HL-60 (cell line): ENCODE measurements around the gene TMEM156.

ENCODE experiments used
- DNase-seq, 2 experiments: peaks; one replicate each; pipeline ENCODE4 v3.0.0-alpha.2; 2010 to 2020; ENCODE audit warnings: low read depth in 1 of 2, low spot score in 1 of 2
- H3K27ac ChIP-seq: fragments of 250-450 bp; sonication (Bioruptor Pico); replicated peaks from 2 replicates; pipeline ENCODE4 v1.5.1; 2020; ENCODE audit warnings: mild to moderate bottlenecking, moderate library complexity
- H3K27me3 ChIP-seq: fragments of 250-450 bp; sonication (Bioruptor Pico); 2 replicates; pipeline ENCODE4 v1.5.1; 2021; ENCODE audit warnings: mild to moderate bottlenecking, moderate library complexity; ENCODE audit not compliant: insufficient read depth, poor library complexity, severe bottlenecking
- H3K4me3 ChIP-seq: replicated peaks from 2 replicates; pipeline ENCODE4 v1.5.1; 2011; ENCODE audit warnings: mild to moderate bottlenecking, control low read depth, low read length; ENCODE audit not compliant: insufficient read depth
- GABPA ChIP-seq: IDR thresholded peaks from 2 replicates; pipeline ENCODE4 v1.6.1; 2012; ENCODE audit warnings: low read depth
- POLR2AphosphoS5 ChIP-seq: IDR thresholded peaks from 2 replicates; pipeline ENCODE4 v1.6.1; 2012; ENCODE audit warnings: low read depth
- SPI1 ChIP-seq: IDR thresholded peaks from 2 replicates; pipeline ENCODE4 v1.6.1; 2012; ENCODE audit warnings: low read depth, mild to moderate bottlenecking, borderline replicate concordance
- TF ChIP-seq, protein P1 (sequence below): IDR thresholded peaks from one replicate; pipeline ENCODE4 v1.5.1; 2011; ENCODE audit warnings: low read length, control low read depth, inconsistent platforms; ENCODE audit not compliant: insufficient read depth
- TF ChIP-seq, protein P2 (sequence below): IDR thresholded peaks from 2 replicates; pipeline ENCODE4 v1.6.1; 2012; ENCODE audit warnings: low read depth; ENCODE audit not compliant: insufficient replicate concordance

TMEM156 gene

DNA sequence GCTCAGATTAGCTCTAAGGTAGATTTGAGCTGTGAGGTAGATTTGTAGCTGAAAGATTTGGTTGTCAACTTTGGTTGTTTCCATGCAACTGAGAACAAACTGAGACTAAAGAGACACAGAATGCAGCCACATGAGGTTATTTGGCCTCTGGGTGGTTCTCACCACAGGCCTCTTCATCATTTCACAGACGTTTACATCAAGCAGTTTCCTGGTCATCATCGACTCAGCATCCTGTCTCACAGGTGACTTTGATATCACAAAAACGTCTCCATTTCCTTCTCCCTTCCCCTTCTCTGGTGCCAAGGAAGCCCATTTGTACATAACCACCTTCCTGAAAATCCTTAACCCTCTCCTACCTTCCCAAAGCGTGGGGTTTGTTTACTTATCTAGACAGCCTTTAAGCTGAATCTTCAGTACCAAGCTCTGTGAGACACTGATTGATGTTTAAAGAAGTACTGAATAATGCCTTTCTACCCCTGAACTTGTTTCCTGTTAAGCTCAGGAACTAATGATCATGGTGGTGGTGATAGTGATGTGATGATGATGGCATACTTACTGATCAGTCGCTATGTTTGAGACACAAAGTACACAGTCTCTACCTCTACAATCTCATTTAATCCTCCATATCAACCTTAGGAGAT, 82.7 kb downstream of the TMEM156 start:
- Histone ChIP-seq H3K27me3 (no peaks in the 10 kb centered on the region), H3K4me3 (no peak overlapping the region), H3K27ac (no peak overlapping the region)
- no peak for DNase-seq
- TF ChIP-seq, protein P1, sequence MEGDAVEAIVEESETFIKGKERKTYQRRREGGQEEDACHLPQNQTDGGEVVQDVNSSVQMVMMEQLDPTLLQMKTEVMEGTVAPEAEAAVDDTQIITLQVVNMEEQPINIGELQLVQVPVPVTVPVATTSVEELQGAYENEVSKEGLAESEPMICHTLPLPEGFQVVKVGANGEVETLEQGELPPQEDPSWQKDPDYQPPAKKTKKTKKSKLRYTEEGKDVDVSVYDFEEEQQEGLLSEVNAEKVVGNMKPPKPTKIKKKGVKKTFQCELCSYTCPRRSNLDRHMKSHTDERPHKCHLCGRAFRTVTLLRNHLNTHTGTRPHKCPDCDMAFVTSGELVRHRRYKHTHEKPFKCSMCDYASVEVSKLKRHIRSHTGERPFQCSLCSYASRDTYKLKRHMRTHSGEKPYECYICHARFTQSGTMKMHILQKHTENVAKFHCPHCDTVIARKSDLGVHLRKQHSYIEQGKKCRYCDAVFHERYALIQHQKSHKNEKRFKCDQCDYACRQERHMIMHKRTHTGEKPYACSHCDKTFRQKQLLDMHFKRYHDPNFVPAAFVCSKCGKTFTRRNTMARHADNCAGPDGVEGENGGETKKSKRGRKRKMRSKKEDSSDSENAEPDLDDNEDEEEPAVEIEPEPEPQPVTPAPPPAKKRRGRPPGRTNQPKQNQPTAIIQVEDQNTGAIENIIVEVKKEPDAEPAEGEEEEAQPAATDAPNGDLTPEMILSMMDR = no peak
- no peak for TF ChIP-seq GABPA
- no peak for TF ChIP-seq POLR2AphosphoS5
- TF ChIP-seq SPI1 = no peak
- TF ChIP-seq, protein P2, sequence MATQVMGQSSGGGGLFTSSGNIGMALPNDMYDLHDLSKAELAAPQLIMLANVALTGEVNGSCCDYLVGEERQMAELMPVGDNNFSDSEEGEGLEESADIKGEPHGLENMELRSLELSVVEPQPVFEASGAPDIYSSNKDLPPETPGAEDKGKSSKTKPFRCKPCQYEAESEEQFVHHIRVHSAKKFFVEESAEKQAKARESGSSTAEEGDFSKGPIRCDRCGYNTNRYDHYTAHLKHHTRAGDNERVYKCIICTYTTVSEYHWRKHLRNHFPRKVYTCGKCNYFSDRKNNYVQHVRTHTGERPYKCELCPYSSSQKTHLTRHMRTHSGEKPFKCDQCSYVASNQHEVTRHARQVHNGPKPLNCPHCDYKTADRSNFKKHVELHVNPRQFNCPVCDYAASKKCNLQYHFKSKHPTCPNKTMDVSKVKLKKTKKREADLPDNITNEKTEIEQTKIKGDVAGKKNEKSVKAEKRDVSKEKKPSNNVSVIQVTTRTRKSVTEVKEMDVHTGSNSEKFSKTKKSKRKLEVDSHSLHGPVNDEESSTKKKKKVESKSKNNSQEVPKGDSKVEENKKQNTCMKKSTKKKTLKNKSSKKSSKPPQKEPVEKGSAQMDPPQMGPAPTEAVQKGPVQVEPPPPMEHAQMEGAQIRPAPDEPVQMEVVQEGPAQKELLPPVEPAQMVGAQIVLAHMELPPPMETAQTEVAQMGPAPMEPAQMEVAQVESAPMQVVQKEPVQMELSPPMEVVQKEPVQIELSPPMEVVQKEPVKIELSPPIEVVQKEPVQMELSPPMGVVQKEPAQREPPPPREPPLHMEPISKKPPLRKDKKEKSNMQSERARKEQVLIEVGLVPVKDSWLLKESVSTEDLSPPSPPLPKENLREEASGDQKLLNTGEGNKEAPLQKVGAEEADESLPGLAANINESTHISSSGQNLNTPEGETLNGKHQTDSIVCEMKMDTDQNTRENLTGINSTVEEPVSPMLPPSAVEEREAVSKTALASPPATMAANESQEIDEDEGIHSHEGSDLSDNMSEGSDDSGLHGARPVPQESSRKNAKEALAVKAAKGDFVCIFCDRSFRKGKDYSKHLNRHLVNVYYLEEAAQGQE = no peak

DNA sequence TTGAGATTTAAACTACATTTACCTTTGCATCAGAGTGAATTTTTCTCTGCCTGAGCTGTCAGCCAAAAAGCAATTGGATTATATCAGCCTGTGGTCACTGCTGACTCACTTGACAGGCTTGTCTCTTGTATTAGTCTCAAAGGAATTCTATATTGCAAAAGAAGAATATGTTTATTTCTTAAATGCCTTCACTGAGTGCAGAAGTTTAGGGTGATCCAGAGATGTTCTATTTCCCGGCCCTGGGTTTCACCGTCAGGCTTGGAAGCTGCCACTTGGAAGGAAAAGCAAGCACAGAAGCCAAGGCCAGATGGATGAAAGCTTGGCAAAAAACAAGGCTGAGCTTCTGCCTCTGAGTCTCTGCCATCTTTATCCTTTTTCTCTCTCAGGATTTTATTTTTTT, 83.7 kb downstream of the TMEM156 start:
- Histone ChIP-seq H3K27ac (no peak overlapping the region), H3K27me3 (no peaks in the 10 kb centered on the region), H3K4me3 (no peak overlapping the region)
- no peak for DNase-seq
- TF ChIP-seq, protein P2 = no peak
- TF ChIP-seq, protein P1 = no peak
- TF ChIP-seq POLR2AphosphoS5 = no peak
- no peak for TF ChIP-seq GABPA
- TF ChIP-seq SPI1 = no peak

DNA sequence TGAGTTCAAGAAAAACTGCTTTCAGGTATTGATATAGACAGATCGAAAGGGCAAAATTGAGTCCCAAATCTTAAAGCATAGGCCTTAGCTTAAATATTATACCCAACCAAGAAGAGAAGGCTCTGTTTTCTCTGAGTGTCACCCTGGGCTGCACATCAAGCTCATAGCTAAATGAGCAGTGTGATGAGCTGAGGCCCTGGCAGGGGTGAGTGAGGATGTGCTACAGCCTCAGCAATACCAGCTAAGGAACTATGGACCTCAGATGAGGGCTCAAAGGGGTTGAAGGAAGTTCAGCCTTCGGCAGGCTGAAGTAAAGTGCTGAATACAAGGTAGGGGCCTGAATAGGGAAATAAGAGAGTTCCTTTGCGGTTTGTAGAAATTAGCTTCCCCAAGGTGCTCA, 85.3 kb downstream of the TMEM156 start:
- Histone ChIP-seq H3K27me3 (no peaks in the 10 kb centered on the region), H3K4me3 (no peak overlapping the region), H3K27ac (no peak overlapping the region)
- peak in 1 of 2 experiments; percentile 12 for DNase-seq
- TF ChIP-seq POLR2AphosphoS5 (no peak), GABPA (no peak), SPI1 (no peak)
- TF ChIP-seq, protein P2 = no peak
- TF ChIP-seq, protein P1 = no peak
